Neural cell (in vitro differentiated cells): ENCODE data around the gene KIAA1586. TPM values are rescaled to one million over a fixed set of nuclear protein-coding genes. Genes with fewer than 3 reads are reported as not detected.
"Not testable (repeated sequence)": the region's sequence is repeated elsewhere in the genome, so short reads cannot be mapped to it uniquely, and the experiment has no call there.

Experiments
- H2AFZ ChIP-seq: fragments of 200-600, 300-800 bp; sonication (generic), shearing (Covaris generic); 2 replicates; pipeline ENCODE4 v1.6.0; 2014; ENCODE audit warnings: low read depth, mild to moderate bottlenecking, antibody characterized with exemption, low read length, moderate library complexity
- H3F3A ChIP-seq: fragments of 200-600 bp; shearing (Covaris generic); 2 replicates; pipeline ENCODE4 v1.6.1; 2016; ENCODE audit warnings: mild to moderate bottlenecking, moderate library complexity, mixed read lengths, antibody characterized with exemption, low read length; ENCODE audit not compliant: insufficient read depth, poor library complexity, severe bottlenecking
- H3K27ac ChIP-seq: fragments of 200-600, 300-800 bp; sonication (generic), shearing (Covaris generic); 2 replicates; pipeline ENCODE4 v1.5.1; 2014; ENCODE audit warnings: mild to moderate bottlenecking, low read length, moderate library complexity
- H3K27me3 ChIP-seq: fragments of 300-800, 200-600 bp; sonication (generic), shearing (Covaris generic); 2 replicates; pipeline ENCODE4 v1.6.0; 2014; ENCODE audit warnings: mild to moderate bottlenecking, low read depth, low read length, moderate library complexity; ENCODE audit not compliant: insufficient read depth
- H3K36me3 ChIP-seq: fragments of 300-800, 200-600 bp; sonication (generic), shearing (Covaris generic); 2 replicates; pipeline ENCODE4 v1.5.1; 2014; ENCODE audit warnings: mild to moderate bottlenecking, antibody characterized with exemption, low read length, moderate library complexity; ENCODE audit not compliant: insufficient read depth
- H3K4me2 ChIP-seq: fragments of 300-800, 200-600 bp; sonication (generic), shearing (Covaris generic); 2 replicates; pipeline ENCODE4 v1.6.0; 2014; ENCODE audit warnings: mild to moderate bottlenecking, low read length
- H3K4me3 ChIP-seq: fragments of 300-800, 200-600 bp; sonication (generic), shearing (Covaris generic); 2 replicates; pipeline ENCODE4 v1.5.1; 2014; ENCODE audit warnings: mild to moderate bottlenecking, low read length, moderate library complexity
- H3K79me2 ChIP-seq: fragments of 200-600 bp; shearing (Covaris generic); replicated peaks from 2 replicates; pipeline ENCODE4 v1.6.0; 2014; ENCODE audit warnings: mild to moderate bottlenecking, low read length, moderate library complexity; ENCODE audit not compliant: insufficient read depth
- H3K9ac ChIP-seq: fragments of 300-800, 200-600 bp; sonication (generic), shearing (Covaris generic); 2 replicates; pipeline ENCODE4 v1.6.1; 2016; ENCODE audit warnings: mild to moderate bottlenecking, low read length, mixed read lengths
- H3K9me2 ChIP-seq: fragments of 200-600 bp; shearing (Covaris generic); 2 replicates; pipeline ENCODE4 v1.6.1; 2016; ENCODE audit warnings: mild to moderate bottlenecking, low read length, mixed read lengths; ENCODE audit not compliant: insufficient read depth
- H3K9me3 ChIP-seq: fragments of 200-600, 300-800 bp; sonication (generic), shearing (Covaris generic); 2 replicates; pipeline ENCODE4 v1.6.1; 2016; ENCODE audit warnings: mild to moderate bottlenecking, mixed run types, low read length, moderate library complexity, mixed read lengths
- H4K20me1 ChIP-seq: fragments of 200-600 bp; shearing (Covaris generic); 2 replicates; pipeline ENCODE4 v1.6.1; 2016; ENCODE audit warnings: mild to moderate bottlenecking, mixed run types; ENCODE audit not compliant: insufficient read depth
- EP300 ChIP-seq: fragments of 450-650 bp; conservative IDR thresholded peaks from 2 replicates; pipeline ENCODE4 v1.6.1; 2014; ENCODE audit warnings: antibody characterized with exemption, mild to moderate bottlenecking, moderate library complexity; ENCODE audit not compliant: poor library complexity, severe bottlenecking
- EZH2 ChIP-seq: fragments of 200-600, 300-800 bp; shearing (Covaris generic), sonication (generic); IDR thresholded peaks from 2 replicates; pipeline ENCODE4 v1.6.1; 2014; ENCODE audit warnings: antibody characterized with exemption, low read length, borderline replicate concordance, mild to moderate bottlenecking; ENCODE audit not compliant: insufficient read depth, poor library complexity, severe bottlenecking
- MXI1 ChIP-seq: fragments of 450-650 bp; conservative IDR thresholded peaks from 2 replicates; pipeline ENCODE4 v1.6.1; 2014; ENCODE audit warnings: antibody characterized with exemption, mild to moderate bottlenecking; ENCODE audit not compliant: poor library complexity, severe bottlenecking
- POLR2AphosphoS5 ChIP-seq: IDR thresholded peaks from 2 replicates; pipeline ENCODE4 v1.6.1; 2012
- RAD21 ChIP-seq: fragments of 450-650 bp; conservative IDR thresholded peaks from 2 replicates; pipeline ENCODE4 v1.6.1; 2014; ENCODE audit warnings: antibody characterized with exemption, mild to moderate bottlenecking, moderate library complexity
- SMC3 ChIP-seq: fragments of 450-650 bp; conservative IDR thresholded peaks from 2 replicates; pipeline ENCODE4 v1.6.1; 2014; ENCODE audit warnings: antibody characterized with exemption, mild to moderate bottlenecking, moderate library complexity; ENCODE audit not compliant: poor library complexity
- TAF1 ChIP-seq: IDR thresholded peaks from 2 replicates; pipeline ENCODE4 v1.6.1; 2012; ENCODE audit warnings: low read depth
- polyA plus RNA-seq: library from polyadenylated mRNA; depleted of rRNA; stranded (reverse); fragments of >200 nt; gene quantifications from 2 replicates; pipeline ENCODE4 v1.2.3, GENCODE V29; 2014
- TF ChIP-seq, protein P1 (sequence below): IDR thresholded peaks from 2 replicates; pipeline ENCODE4 v1.6.1; 2012; ENCODE audit warnings: borderline replicate concordance
- TF ChIP-seq, protein P2 (sequence below): fragments of 450-650 bp; IDR thresholded peaks from 2 replicates; pipeline ENCODE4 v1.5.1; 2014; ENCODE audit warnings: antibody characterized with exemption, mild to moderate bottlenecking, moderate library complexity; ENCODE audit not compliant: poor library complexity, severe bottlenecking

KIAA1586 gene
- polyA plus RNA-seq, 1 donor from 2014 or later: 34.4 TPM

DNA sequence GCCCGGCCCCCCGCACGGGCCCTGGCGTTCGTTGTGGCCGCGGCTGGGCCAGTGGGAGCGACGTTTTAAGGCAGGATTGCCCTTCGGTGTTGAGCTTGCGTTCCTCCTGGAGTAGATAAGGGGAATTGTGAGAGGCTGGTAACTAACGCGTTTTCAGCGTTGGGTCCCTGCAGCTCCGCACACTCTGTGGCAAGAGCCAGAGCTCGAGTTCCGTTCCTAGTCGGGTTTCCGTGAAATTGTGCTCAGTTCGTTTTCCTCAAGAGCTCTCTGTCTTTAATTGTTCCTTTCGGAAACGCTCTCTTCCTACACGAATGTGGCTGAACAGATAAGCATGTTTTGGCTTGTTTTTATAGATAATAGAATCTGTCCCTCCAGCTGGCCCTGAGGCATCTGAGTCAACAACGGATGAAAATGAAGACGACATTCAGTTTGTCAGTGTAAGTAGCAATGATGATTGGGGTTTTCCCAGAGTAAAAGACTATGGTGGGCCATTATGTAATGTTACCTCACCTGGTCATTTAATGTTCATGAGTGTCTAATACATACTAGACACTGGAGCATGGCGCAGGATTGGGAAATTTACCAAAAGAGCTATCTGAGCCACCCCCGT lies 44.1 kb downstream of the KIAA1586 start:
- not testable (repeated sequence) for H3F3A ChIP-seq, H3K36me3 ChIP-seq, H3K9me3 ChIP-seq, H2AFZ ChIP-seq, H4K20me1 ChIP-seq, H3K9me2 ChIP-seq, H3K4me2 ChIP-seq, H3K27me3 ChIP-seq
- Histone ChIP-seq H3K27ac (peak overlapping the region; percentile 85), H3K79me2 (peaks cover 43% of the 10 kb centered on the region), H3K9ac (peak overlapping the region; percentile 80), H3K4me3 (peak overlapping the region; percentile 68)

DNA sequence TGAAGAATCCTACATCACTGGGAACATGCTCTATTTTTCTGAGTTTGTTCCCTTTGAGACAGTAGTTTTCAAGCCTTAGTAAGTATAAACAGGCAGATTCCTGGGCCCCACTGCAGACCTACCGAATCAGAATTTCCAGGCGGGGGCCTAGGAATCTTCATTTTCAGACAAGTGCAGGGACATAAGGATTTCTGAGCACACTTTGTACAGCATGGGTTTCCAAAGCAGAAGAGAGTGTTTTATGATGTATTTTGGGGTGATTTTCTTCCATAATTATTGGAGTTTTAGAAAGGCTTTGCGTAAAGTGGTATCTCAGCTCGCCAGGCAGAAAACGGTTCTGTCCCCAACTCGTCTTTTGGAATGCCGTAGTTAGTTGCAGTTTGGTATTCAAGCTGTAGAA lies 44.9 kb downstream of the KIAA1586 start:
- not testable (repeated sequence) for H3K27me3 ChIP-seq, H3K36me3 ChIP-seq, H4K20me1 ChIP-seq, H3K9ac ChIP-seq, H3K9me3 ChIP-seq, H2AFZ ChIP-seq, H3K9me2 ChIP-seq, H3K27ac ChIP-seq, H3F3A ChIP-seq
- peak overlapping the region; percentile 58 for H3K4me3 ChIP-seq
- H3K4me2 ChIP-seq: peak overlapping the region; percentile 49
- H3K79me2 ChIP-seq: peaks cover 47% of the 10 kb centered on the region

DNA sequence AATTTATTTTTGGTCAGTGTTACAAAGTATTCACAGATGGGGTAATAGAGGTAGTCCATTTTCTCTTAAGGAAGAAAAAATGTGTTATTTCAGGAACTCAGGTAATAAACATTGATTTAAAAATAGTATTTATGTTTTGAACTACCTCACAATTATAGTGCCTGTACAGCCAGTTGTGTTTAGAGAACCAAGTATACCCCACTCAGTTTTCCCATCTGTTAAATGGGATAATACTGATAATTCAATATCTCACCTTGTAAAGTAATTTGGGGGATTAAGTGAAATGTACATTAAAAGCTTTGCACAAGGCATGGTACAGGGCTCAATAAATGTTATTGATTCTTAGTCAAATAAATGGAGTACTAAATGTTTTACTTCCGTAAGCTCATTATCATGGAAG lies 48.2 kb downstream of the KIAA1586 start:
- Histone ChIP-seq H3K27ac (no peak overlapping the region), H3F3A (no peaks in the 10 kb centered on the region), H3K4me3 (no peak overlapping the region), H4K20me1 (no peaks in the 10 kb centered on the region), H2AFZ (no peak overlapping the region), H3K36me3 (peaks cover 9% of the 10 kb centered on the region), H3K79me2 (peaks cover 55% of the 10 kb centered on the region), H3K27me3 (no peaks in the 10 kb centered on the region), H3K9me2 (no peaks in the 10 kb centered on the region), H3K9ac (no peak overlapping the region), H3K9me3 (no peaks in the 10 kb centered on the region), H3K4me2 (no peak overlapping the region)
- TF ChIP-seq MXI1 (no peak), TAF1 (no peak), EP300 (no peak), RAD21 (no peak), POLR2AphosphoS5 (no peak), EZH2 (no peak), SMC3 (no peak)
- TF ChIP-seq, protein P1, sequence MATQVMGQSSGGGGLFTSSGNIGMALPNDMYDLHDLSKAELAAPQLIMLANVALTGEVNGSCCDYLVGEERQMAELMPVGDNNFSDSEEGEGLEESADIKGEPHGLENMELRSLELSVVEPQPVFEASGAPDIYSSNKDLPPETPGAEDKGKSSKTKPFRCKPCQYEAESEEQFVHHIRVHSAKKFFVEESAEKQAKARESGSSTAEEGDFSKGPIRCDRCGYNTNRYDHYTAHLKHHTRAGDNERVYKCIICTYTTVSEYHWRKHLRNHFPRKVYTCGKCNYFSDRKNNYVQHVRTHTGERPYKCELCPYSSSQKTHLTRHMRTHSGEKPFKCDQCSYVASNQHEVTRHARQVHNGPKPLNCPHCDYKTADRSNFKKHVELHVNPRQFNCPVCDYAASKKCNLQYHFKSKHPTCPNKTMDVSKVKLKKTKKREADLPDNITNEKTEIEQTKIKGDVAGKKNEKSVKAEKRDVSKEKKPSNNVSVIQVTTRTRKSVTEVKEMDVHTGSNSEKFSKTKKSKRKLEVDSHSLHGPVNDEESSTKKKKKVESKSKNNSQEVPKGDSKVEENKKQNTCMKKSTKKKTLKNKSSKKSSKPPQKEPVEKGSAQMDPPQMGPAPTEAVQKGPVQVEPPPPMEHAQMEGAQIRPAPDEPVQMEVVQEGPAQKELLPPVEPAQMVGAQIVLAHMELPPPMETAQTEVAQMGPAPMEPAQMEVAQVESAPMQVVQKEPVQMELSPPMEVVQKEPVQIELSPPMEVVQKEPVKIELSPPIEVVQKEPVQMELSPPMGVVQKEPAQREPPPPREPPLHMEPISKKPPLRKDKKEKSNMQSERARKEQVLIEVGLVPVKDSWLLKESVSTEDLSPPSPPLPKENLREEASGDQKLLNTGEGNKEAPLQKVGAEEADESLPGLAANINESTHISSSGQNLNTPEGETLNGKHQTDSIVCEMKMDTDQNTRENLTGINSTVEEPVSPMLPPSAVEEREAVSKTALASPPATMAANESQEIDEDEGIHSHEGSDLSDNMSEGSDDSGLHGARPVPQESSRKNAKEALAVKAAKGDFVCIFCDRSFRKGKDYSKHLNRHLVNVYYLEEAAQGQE: no peak
- TF ChIP-seq, protein P2, sequence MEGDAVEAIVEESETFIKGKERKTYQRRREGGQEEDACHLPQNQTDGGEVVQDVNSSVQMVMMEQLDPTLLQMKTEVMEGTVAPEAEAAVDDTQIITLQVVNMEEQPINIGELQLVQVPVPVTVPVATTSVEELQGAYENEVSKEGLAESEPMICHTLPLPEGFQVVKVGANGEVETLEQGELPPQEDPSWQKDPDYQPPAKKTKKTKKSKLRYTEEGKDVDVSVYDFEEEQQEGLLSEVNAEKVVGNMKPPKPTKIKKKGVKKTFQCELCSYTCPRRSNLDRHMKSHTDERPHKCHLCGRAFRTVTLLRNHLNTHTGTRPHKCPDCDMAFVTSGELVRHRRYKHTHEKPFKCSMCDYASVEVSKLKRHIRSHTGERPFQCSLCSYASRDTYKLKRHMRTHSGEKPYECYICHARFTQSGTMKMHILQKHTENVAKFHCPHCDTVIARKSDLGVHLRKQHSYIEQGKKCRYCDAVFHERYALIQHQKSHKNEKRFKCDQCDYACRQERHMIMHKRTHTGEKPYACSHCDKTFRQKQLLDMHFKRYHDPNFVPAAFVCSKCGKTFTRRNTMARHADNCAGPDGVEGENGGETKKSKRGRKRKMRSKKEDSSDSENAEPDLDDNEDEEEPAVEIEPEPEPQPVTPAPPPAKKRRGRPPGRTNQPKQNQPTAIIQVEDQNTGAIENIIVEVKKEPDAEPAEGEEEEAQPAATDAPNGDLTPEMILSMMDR: no peak
